IMR-90 (cell line): ENCODE measurements around the gene CD164L2. TPM values are rescaled to one million over a fixed set of nuclear protein-coding genes. Genes with fewer than 3 reads are reported as not detected.

Source experiments
- BHLHE40 ChIP-seq: fragments of 150-350 bp; IDR thresholded peaks from 2 replicates; pipeline ENCODE4 v1.6.1; 2016; ENCODE audit warnings: mild to moderate bottlenecking, low read depth, low read length
- FOS ChIP-seq: fragments of 150-350 bp; IDR thresholded peaks from 2 replicates; pipeline ENCODE4 v1.6.1; 2016; ENCODE audit warnings: low read depth, low read length
- MAFK ChIP-seq: IDR thresholded peaks from 2 replicates; pipeline ENCODE4 v1.6.1; 2012; ENCODE audit warnings: low read depth, low read length, improper control_type of control experiment
- NFE2L2 ChIP-seq: fragments of 150-350 bp; IDR thresholded peaks from 2 replicates; pipeline ENCODE4 v1.6.1; 2016; ENCODE audit warnings: low read depth, mild to moderate bottlenecking, low read length
- RAD21 ChIP-seq: IDR thresholded peaks from 2 replicates; pipeline ENCODE4 v1.6.1; 2012; ENCODE audit warnings: low read length, improper control_type of control experiment
- SMC3 ChIP-seq: fragments of 150-350 bp; IDR thresholded peaks from 2 replicates; pipeline ENCODE4 v1.6.1; 2016; ENCODE audit warnings: low read depth, mild to moderate bottlenecking, antibody characterized with exemption, low read length, moderate library complexity
- polyA plus RNA-seq, 3 experiments: library from polyadenylated mRNA; depleted of rRNA; stranded (reverse); fragments of >200 nt; gene quantifications; 2 replicates each; pipeline ENCODE4 v1.2.3, GENCODE V29; 2012; ENCODE audit warnings: low replicate concordance in 1 of 3
- total RNA-seq: library from RNA; depleted of rRNA; stranded (reverse); fragments of >200 nt; gene quantifications from 2 replicates; pipeline ENCODE4 v1.2.3, GENCODE V29; 2012
- TF ChIP-seq, protein P1 (sequence below): fragments of 150-350 bp; IDR thresholded peaks from 2 replicates; pipeline ENCODE4 v1.6.1; 2016; ENCODE audit warnings: low read depth, mild to moderate bottlenecking, low read length, moderate library complexity, borderline replicate concordance
- TF ChIP-seq, protein P2 (sequence below): fragments of 150-350 bp; IDR thresholded peaks from 2 replicates; pipeline ENCODE4 v1.6.1; 2017; ENCODE audit warnings: mild to moderate bottlenecking, antibody characterized with exemption, low read length, low read depth

The CD164L2 gene
- total and polyA plus RNA-seq, 2 of the 4 experiments (the other 2 are of a cell fraction): not detected

DNA sequence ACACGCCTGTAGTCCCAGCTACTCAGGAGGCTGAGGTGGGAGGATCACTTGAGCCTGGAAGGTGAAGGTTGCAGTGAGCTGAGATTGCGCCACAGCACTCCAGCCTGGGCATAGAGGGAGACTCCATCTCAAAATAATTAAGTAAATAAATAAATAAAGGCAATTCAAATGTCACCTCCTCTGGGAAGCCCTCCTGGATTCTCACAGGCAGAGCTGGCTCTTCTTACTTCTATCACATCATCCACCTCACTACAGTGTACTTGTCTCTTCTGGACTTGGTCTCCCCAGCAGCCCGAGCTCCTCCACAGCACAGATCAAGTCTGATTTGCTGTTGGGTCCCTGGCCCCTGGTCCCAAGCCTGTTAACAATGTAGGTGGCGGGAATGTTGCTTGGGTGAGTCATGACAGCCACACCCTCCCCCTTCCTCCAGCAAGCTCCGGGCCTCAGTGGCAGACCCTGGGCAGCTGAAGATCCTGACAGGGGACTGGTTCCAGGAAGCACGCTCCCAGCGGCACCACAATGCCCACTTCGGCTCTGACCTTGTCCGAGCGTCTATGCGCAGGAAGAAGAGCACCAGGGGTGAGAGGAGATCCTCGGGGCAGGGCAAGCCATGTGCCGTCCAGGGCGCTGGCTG is 36.0 kb downstream of the CD164L2 start (continued):
- TF ChIP-seq, protein P1, sequence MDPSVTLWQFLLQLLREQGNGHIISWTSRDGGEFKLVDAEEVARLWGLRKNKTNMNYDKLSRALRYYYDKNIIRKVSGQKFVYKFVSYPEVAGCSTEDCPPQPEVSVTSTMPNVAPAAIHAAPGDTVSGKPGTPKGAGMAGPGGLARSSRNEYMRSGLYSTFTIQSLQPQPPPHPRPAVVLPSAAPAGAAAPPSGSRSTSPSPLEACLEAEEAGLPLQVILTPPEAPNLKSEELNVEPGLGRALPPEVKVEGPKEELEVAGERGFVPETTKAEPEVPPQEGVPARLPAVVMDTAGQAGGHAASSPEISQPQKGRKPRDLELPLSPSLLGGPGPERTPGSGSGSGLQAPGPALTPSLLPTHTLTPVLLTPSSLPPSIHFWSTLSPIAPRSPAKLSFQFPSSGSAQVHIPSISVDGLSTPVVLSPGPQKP: no peak
- TF ChIP-seq FOS (no peak), SMC3 (no peak), BHLHE40 (no peak), RAD21 (no peak), MAFK (no peak), NFE2L2 (no peak)
- TF ChIP-seq, protein P2, sequence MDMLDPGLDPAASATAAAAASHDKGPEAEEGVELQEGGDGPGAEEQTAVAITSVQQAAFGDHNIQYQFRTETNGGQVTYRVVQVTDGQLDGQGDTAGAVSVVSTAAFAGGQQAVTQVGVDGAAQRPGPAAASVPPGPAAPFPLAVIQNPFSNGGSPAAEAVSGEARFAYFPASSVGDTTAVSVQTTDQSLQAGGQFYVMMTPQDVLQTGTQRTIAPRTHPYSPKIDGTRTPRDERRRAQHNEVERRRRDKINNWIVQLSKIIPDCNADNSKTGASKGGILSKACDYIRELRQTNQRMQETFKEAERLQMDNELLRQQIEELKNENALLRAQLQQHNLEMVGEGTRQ: no peak
